H9 (cell line): ENCODE data around the gene CTSA. TPM values are rescaled to one million over a fixed set of nuclear protein-coding genes. Genes with fewer than 3 reads are reported as not detected.

Source experiments
- DNase-seq: peaks from one replicate; pipeline ENCODE4 v3.0.0-alpha.2; 2017
- H2AFZ ChIP-seq: one replicate; pipeline ENCODE4 v1.6.1; 2013; ENCODE audit warnings: mild to moderate bottlenecking, low read length, control low read depth, moderate library complexity
- H2AK5ac ChIP-seq: 2 replicates; pipeline ENCODE4 v1.6.1; 2013; ENCODE audit warnings: low read length, control low read depth, mixed read lengths; ENCODE audit not compliant: insufficient read length
- H2BK120ac ChIP-seq: one replicate; pipeline ENCODE4 v1.6.1; 2013; ENCODE audit warnings: low read depth, mild to moderate bottlenecking, low read length, control low read depth, inconsistent platforms; ENCODE audit not compliant: poor library complexity, severe bottlenecking
- H2BK12ac ChIP-seq: 2 replicates; pipeline ENCODE4 v1.6.1; 2013; ENCODE audit warnings: low read length, control low read depth, mixed read lengths, low read depth; ENCODE audit not compliant: insufficient read length
- H2BK15ac ChIP-seq: 2 replicates; pipeline ENCODE4 v1.6.1; 2013; ENCODE audit warnings: low read depth, low read length, control low read depth
- H2BK20ac ChIP-seq: one replicate; pipeline ENCODE4 v1.6.1; 2013; ENCODE audit warnings: low read depth, mild to moderate bottlenecking, low read length, control low read depth, inconsistent platforms; ENCODE audit not compliant: poor library complexity, severe bottlenecking
- H2BK5ac ChIP-seq: 2 replicates; pipeline ENCODE4 v1.6.1; 2013; ENCODE audit warnings: low read length, control low read depth, mixed read lengths; ENCODE audit not compliant: insufficient read length
- H3K14ac ChIP-seq: 2 replicates; pipeline ENCODE4 v1.6.1; 2013; ENCODE audit warnings: low read length, control low read depth; ENCODE audit not compliant: insufficient read depth
- H3K18ac ChIP-seq: 2 replicates; pipeline ENCODE4 v1.6.1; 2013; ENCODE audit warnings: low read depth, mild to moderate bottlenecking, mixed read lengths, low read length, control low read depth; ENCODE audit not compliant: insufficient read length
- H3K23ac ChIP-seq: 2 replicates; pipeline ENCODE4 v1.6.1; 2013; ENCODE audit warnings: low read length, control low read depth, mixed read lengths, low read depth; ENCODE audit not compliant: insufficient read length
- H3K23me2 ChIP-seq: 2 replicates; pipeline ENCODE4 v1.6.1; 2013; ENCODE audit warnings: low read depth, mild to moderate bottlenecking, mixed read lengths, low read length, control low read depth; ENCODE audit not compliant: insufficient read length, poor library complexity, severe bottlenecking
- H3K27ac ChIP-seq: 2 replicates; pipeline ENCODE4 v1.5.1; 2013; ENCODE audit warnings: low read length, control low read depth, mixed read lengths, low read depth; ENCODE audit not compliant: insufficient read length
- H3K27me3 ChIP-seq: 2 replicates; pipeline ENCODE4 v1.6.1; 2013; ENCODE audit warnings: low read length, control low read depth, inconsistent platforms; ENCODE audit not compliant: insufficient read depth
- H3K4ac ChIP-seq: 2 replicates; pipeline ENCODE4 v1.6.1; 2013; ENCODE audit warnings: low read depth, mild to moderate bottlenecking, control low read depth, inconsistent platforms, low read length, moderate library complexity
- H3K4me1 ChIP-seq: 2 replicates; pipeline ENCODE4 v1.6.1; 2013; ENCODE audit warnings: low read length, control low read depth, inconsistent platforms; ENCODE audit not compliant: insufficient read depth
- H3K4me2 ChIP-seq: 2 replicates; pipeline ENCODE4 v1.6.1; 2013; ENCODE audit warnings: low read length, control low read depth, mixed read lengths; ENCODE audit not compliant: insufficient read length, insufficient read depth
- H3K56ac ChIP-seq: 2 replicates; pipeline ENCODE4 v1.6.1; 2013; ENCODE audit warnings: low read depth, mild to moderate bottlenecking, mixed read lengths, low read length, control low read depth; ENCODE audit not compliant: insufficient read length
- H3K79me1 ChIP-seq: 2 replicates; pipeline ENCODE4 v1.6.1; 2013; ENCODE audit warnings: low read depth, mild to moderate bottlenecking, moderate library complexity, low read length, control low read depth, inconsistent platforms; ENCODE audit not compliant: insufficient read depth, poor library complexity, severe bottlenecking
- H3K79me2 ChIP-seq: 2 replicates; pipeline ENCODE4 v1.6.1; 2013; ENCODE audit warnings: low read length, control low read depth, inconsistent platforms; ENCODE audit not compliant: insufficient read depth
- H3K9ac ChIP-seq: 2 replicates; pipeline ENCODE4 v1.6.1; 2013; ENCODE audit warnings: low read length, control low read depth, mixed read lengths; ENCODE audit not compliant: insufficient read length; ENCODE audit errors: extremely low read depth
- H3K9me3 ChIP-seq: one replicate; pipeline ENCODE4 v1.6.1; 2013; ENCODE audit warnings: low read depth, low read length, inconsistent platforms; ENCODE audit not compliant: control insufficient read depth
- H3T11ph ChIP-seq: one replicate; pipeline ENCODE4 v1.6.1; 2013; ENCODE audit warnings: mild to moderate bottlenecking, low read length, control low read depth, inconsistent platforms
- H4K20me1 ChIP-seq: one replicate; pipeline ENCODE4 v1.6.1; 2013; ENCODE audit not compliant: control insufficient read depth, insufficient read length, insufficient read depth
- H4K5ac ChIP-seq: 2 replicates; pipeline ENCODE4 v1.6.1; 2013; ENCODE audit warnings: low read depth, mild to moderate bottlenecking, mixed read lengths, low read length, control low read depth; ENCODE audit not compliant: insufficient read length
- H4K8ac ChIP-seq: replicated peaks from 2 replicates; pipeline ENCODE4 v1.6.1; 2013; ENCODE audit warnings: low read length, control low read depth, mixed read lengths, low read depth; ENCODE audit not compliant: insufficient read length
- H4K91ac ChIP-seq: 2 replicates; pipeline ENCODE4 v1.6.1; 2013; ENCODE audit warnings: low read depth, mild to moderate bottlenecking, moderate library complexity, mixed read lengths, low read length, control low read depth; ENCODE audit not compliant: insufficient read length
- H3K27ac Mint-ChIP-seq, 3 experiments: 2 replicates in 2 of 3; 3 replicates in 1 of 3; pipeline ENCODE4 v1.8.0; 2020 to 2021; ENCODE audit warnings: mixed read lengths in 3 of 3, mild to moderate bottlenecking in 1 of 3, moderate library complexity in 1 of 3
- H3K27me3 Mint-ChIP-seq: 2 replicates; pipeline ENCODE4 v1.8.0; 2021; ENCODE audit warnings: low read depth, mild to moderate bottlenecking, moderate library complexity, mixed read lengths
- H3K36me3 Mint-ChIP-seq, 3 experiments: 2 replicates in 2 of 3; 3 replicates in 1 of 3; pipeline ENCODE4 v1.8.0; 2020 to 2021; ENCODE audit warnings: low read depth in 3 of 3, mixed read lengths in 3 of 3; ENCODE audit not compliant: insufficient read depth in 1 of 3
- H3K4me1 Mint-ChIP-seq, 2 experiments: 2 replicates each; pipeline ENCODE4 v1.8.0; 2020; ENCODE audit warnings: mixed read lengths in 2 of 2
- H3K4me3 Mint-ChIP-seq, 2 experiments: 2 replicates in 1 of 2; 3 replicates in 1 of 2; pipeline ENCODE4 v1.8.0; 2020 to 2021; ENCODE audit warnings: mild to moderate bottlenecking in 2 of 2, mixed read lengths in 2 of 2, moderate library complexity in 1 of 2
- H3K9me3 Mint-ChIP-seq, 2 experiments: 2 replicates in 1 of 2; 3 replicates in 1 of 2; pipeline ENCODE4 v1.8.0; 2020; ENCODE audit warnings: mild to moderate bottlenecking in 2 of 2, mixed read lengths in 2 of 2, moderate library complexity in 1 of 2
- CTCF ChIP-seq: fragments of 200-600 bp; sonication (generic); conservative IDR thresholded peaks from 3 replicates; pipeline ENCODE4 v1.8.0; 2021; ENCODE audit warnings: antibody characterized with exemption, mild to moderate bottlenecking
- WGBS: extraction: QIAGEN DNeasy Blood & Tissue Kit; methylation state at CpG from one replicate; pipeline ENCODE4 v1.1.7; 2013; ENCODE audit warnings: missing lambda C conversion rate, low lambda C conversion rate, mixed read lengths; ENCODE audit not compliant: insufficient read length; ENCODE audit errors: extremely low coverage; 5-methylcytosine and 5-hydroxymethylcytosine counted together
- total RNA-seq: library from RNA; stranded (reverse); gene quantifications from 2 replicates; pipeline ENCODE4 v1.2.1, GENCODE V29; 2021

Gene CTSA
- total RNA-seq, 1 experiment from 2014 or later, result 64.4 TPM

GRCh38 chr20:45874576-45874975 lies 16.6 kb upstream of the CTSA start:
- Histone ChIP-seq H3K23ac (no peak overlapping the region), H2BK5ac (no peak overlapping the region), H3K79me2 (no peaks in the 10 kb centered on the region), H3K79me1 (no peaks in the 10 kb centered on the region), H3K4ac (no peak overlapping the region), H2BK15ac (no peak overlapping the region), H2BK120ac (no peak overlapping the region), H3K18ac (no peak overlapping the region), H3K27me3 (no peaks in the 10 kb centered on the region), H4K91ac (no peak overlapping the region), H3K23me2 (no peaks in the 10 kb centered on the region), H2BK12ac (no peak overlapping the region), H4K5ac (no peak overlapping the region), H3K27ac (no peak overlapping the region), H3K9me3 (no peaks in the 10 kb centered on the region), H3K14ac (no peak overlapping the region), H3K9ac (no peak overlapping the region), H3K56ac (no peak overlapping the region), H2BK20ac (no peak overlapping the region), H4K20me1 (no peaks in the 10 kb centered on the region), H3K4me1 (no peaks in the 10 kb centered on the region; the same call in 1 of the 2 replicates), H2AK5ac (no peak overlapping the region), H3K4me2 (no peak overlapping the region), H3T11ph (no peak overlapping the region), H2AFZ (no peak overlapping the region), H4K8ac (no peak overlapping the region)
- Mint-ChIP-seq H3K9me3 (no peaks in the 10 kb centered on the region), H3K4me3 (no peak overlapping the region), H3K27me3 (no peaks in the 10 kb centered on the region), H3K4me1 (no peaks in the 10 kb centered on the region), H3K36me3 (peaks cover 0 to 12% (median 0%) of the 10 kb centered on the region in 3 experiments; a peak in 3 of 7 replicates), H3K27ac (no peak overlapping the region; a peak in 1 of 7 replicates)
- no CpG with 5 or more reads among the region's 4 CpGs for WGBS
- no peak for TF ChIP-seq CTCF
- no peak for DNase-seq
